ENCODE results near the gene ANXA2R.
A peak's percentile ranks its signal among the peaks of the same experiment; 100 is the strongest.
"Not testable (repeated sequence)": the region's sequence is repeated elsewhere in the genome, so short reads cannot be mapped to it uniquely, and the experiment has no call there.

ANXA2R gene, protein sequence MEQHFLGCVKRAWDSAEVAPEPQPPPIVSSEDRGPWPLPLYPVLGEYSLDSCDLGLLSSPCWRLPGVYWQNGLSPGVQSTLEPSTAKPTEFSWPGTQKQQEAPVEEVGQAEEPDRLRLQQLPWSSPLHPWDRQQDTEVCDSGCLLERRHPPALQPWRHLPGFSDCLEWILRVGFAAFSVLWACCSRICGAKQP

GRCh38 chr5:43040287-43041098, at the start of gene ANXA2R:
Gene ANXA2R, minus strand, starts transcription at chr5:43040319. Its CDS starts 273 bp downstream, at chr5:43040046.
- no peaks in the 10 kb centered on the region for H3K9me3 ChIP-seq (ENCODE audit: control insufficient read depth, low read depth, low read length)
- H3K27me3 ChIP-seq (ENCODE audit: control insufficient read depth, insufficient read depth, low read length), result peaks cover 95% of the 10 kb centered on the region
- no peak within 1 kb of the TSS for H3K27ac ChIP-seq (ENCODE audit: low read length)
- peak within 1 kb of the TSS; percentile 62 for H3K4me3 ChIP-seq (ENCODE audit: low read length)
- H3K9ac ChIP-seq (ENCODE audit: low read length), result no peak within 1 kb of the TSS
- H3K36me3 ChIP-seq (ENCODE audit: control insufficient read depth, low read depth, low read length), result no peaks in the 10 kb centered on the region
- peaks cover 29% of the 10 kb centered on the region for H3K4me1 ChIP-seq (ENCODE audit: control insufficient read depth, low read depth, low read length)

GRCh38 chr5:43086118-43086908, 46.2 kb upstream of the ANXA2R start:
- H3K27me3 ChIP-seq (ENCODE audit: control insufficient read depth, insufficient read depth, low read length); H3K9ac ChIP-seq (ENCODE audit: low read length): not testable (repeated sequence)

GRCh38 chr5:43085453-43085852, 45.3 kb upstream of the ANXA2R start:
- Histone ChIP-seq H3K36me3 (ENCODE audit: control insufficient read depth, low read depth, low read length) (no peaks in the 10 kb centered on the region), H3K27ac (ENCODE audit: low read length) (no peak overlapping the region), H3K4me3 (ENCODE audit: low read length) (no peak overlapping the region), H3K4me1 (ENCODE audit: control insufficient read depth, low read depth, low read length) (no peaks in the 10 kb centered on the region), H3K9ac (ENCODE audit: low read length) (no peak overlapping the region), H3K27me3 (ENCODE audit: control insufficient read depth, insufficient read depth, low read length) (no peaks in the 10 kb centered on the region), H3K9me3 (ENCODE audit: control insufficient read depth, low read depth, low read length) (peaks cover 4% of the 10 kb centered on the region)

More at GRCh38 chr5:43086118-43086908, 46.2 kb upstream of the ANXA2R start:
- H3K4me3 ChIP-seq (ENCODE audit: low read length); H3K9me3 ChIP-seq (ENCODE audit: control insufficient read depth, low read depth, low read length); H3K36me3 ChIP-seq (ENCODE audit: control insufficient read depth, low read depth, low read length); H3K27ac ChIP-seq (ENCODE audit: low read length); H3K4me1 ChIP-seq (ENCODE audit: control insufficient read depth, low read depth, low read length): not testable (repeated sequence)

DNA sequence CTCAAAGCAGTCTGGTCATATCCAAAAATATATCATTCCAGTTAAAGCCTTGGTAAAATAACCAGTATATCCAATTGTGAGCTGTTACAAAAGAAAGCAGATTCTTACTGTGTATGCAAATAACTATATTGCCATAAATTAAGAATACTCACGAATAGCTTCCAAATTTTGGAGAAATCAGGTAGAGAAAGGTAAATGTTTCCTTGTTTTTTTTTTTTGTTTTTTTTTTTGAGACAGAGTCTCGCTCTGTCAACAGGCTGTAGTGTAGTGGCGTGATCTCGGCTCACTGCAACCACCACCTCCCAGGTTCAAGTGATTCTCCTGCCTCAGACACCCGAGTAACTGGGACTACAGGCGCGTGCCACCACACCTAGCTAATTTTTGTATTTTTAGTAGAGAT, 44.3 kb upstream of the ANXA2R start:
- not testable (repeated sequence) for H3K27me3 ChIP-seq (ENCODE audit: control insufficient read depth, insufficient read depth, low read length); H3K4me3 ChIP-seq (ENCODE audit: low read length); H3K4me1 ChIP-seq (ENCODE audit: control insufficient read depth, low read depth, low read length); H3K9ac ChIP-seq (ENCODE audit: low read length); H3K9me3 ChIP-seq (ENCODE audit: control insufficient read depth, low read depth, low read length); H3K27ac ChIP-seq (ENCODE audit: low read length); H3K36me3 ChIP-seq (ENCODE audit: control insufficient read depth, low read depth, low read length)

- H3K4me3 ChIP-seq (ENCODE audit: low read length); H3K36me3 ChIP-seq (ENCODE audit: control insufficient read depth, low read depth, low read length); H3K27me3 ChIP-seq (ENCODE audit: control insufficient read depth, insufficient read depth, low read length); H3K4me1 ChIP-seq (ENCODE audit: control insufficient read depth, low read depth, low read length); H3K27ac ChIP-seq (ENCODE audit: low read length); H3K9me3 ChIP-seq (ENCODE audit: control insufficient read depth, low read depth, low read length); H3K9ac ChIP-seq (ENCODE audit: low read length): not testable (repeated sequence)
Observed at GRCh38 chr5:43081345-43081744, 41.2 kb upstream of the ANXA2R start.

DNA sequence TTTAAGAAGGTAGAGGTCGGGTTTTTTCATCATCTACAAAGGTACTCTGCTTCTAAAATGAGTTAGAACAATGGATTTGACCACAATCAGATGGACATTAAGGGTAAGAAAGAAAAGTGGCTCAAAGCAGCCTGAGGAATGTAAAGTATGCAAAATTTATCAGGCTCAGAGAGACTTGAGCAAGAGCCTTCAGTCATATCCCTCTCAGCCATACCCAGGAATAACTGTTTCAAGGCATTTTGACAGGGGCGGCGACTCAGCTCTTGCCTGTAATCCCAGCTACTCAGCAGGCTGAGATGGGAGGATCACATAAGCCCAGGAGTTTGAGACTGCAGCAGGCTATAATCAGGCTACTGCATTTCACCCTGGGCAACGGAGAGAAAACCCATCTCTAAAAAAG, 38.8 kb upstream of the ANXA2R start:
- no peaks in the 10 kb centered on the region for H3K9me3 ChIP-seq (ENCODE audit: control insufficient read depth, low read depth, low read length)
- no peak overlapping the region for H3K9ac ChIP-seq (ENCODE audit: low read length)
- no peaks in the 10 kb centered on the region for H3K4me1 ChIP-seq (ENCODE audit: control insufficient read depth, low read depth, low read length)
- H3K36me3 ChIP-seq (ENCODE audit: control insufficient read depth, low read depth, low read length), result no peaks in the 10 kb centered on the region
- no peak overlapping the region for H3K27ac ChIP-seq (ENCODE audit: low read length)
- H3K4me3 ChIP-seq (ENCODE audit: low read length), result no peak overlapping the region
- no peaks in the 10 kb centered on the region for H3K27me3 ChIP-seq (ENCODE audit: control insufficient read depth, insufficient read depth, low read length)

- not testable (repeated sequence) for H3K36me3 ChIP-seq (ENCODE audit: control insufficient read depth, low read depth, low read length); H3K9ac ChIP-seq (ENCODE audit: low read length); H3K9me3 ChIP-seq (ENCODE audit: control insufficient read depth, low read depth, low read length); H3K27me3 ChIP-seq (ENCODE audit: control insufficient read depth, insufficient read depth, low read length); H3K4me3 ChIP-seq (ENCODE audit: low read length); H3K27ac ChIP-seq (ENCODE audit: low read length); H3K4me1 ChIP-seq (ENCODE audit: control insufficient read depth, low read depth, low read length)
Observed at GRCh38 chr5:43077446-43078191, 37.5 kb upstream of the ANXA2R start.

- Histone ChIP-seq H3K36me3 (ENCODE audit: control insufficient read depth, low read depth, low read length) (no peaks in the 10 kb centered on the region), H3K4me1 (ENCODE audit: control insufficient read depth, low read depth, low read length) (no peaks in the 10 kb centered on the region), H3K4me3 (ENCODE audit: low read length) (no peak overlapping the region), H3K9ac (ENCODE audit: low read length) (no peak overlapping the region), H3K27me3 (ENCODE audit: control insufficient read depth, insufficient read depth, low read length) (no peaks in the 10 kb centered on the region), H3K27ac (ENCODE audit: low read length) (no peak overlapping the region), H3K9me3 (ENCODE audit: control insufficient read depth, low read depth, low read length) (no peaks in the 10 kb centered on the region)
Observed at GRCh38 chr5:43075319-43076293, 35.5 kb upstream of the ANXA2R start.

GRCh38 chr5:43074987-43075318, 34.8 kb upstream of the ANXA2R start:
- no peaks in the 10 kb centered on the region for H3K36me3 ChIP-seq (ENCODE audit: control insufficient read depth, low read depth, low read length)
- no peaks in the 10 kb centered on the region for H3K4me1 ChIP-seq (ENCODE audit: control insufficient read depth, low read depth, low read length)
- H3K27ac ChIP-seq (ENCODE audit: low read length), result no peak overlapping the region
- no peak overlapping the region for H3K4me3 ChIP-seq (ENCODE audit: low read length)
- H3K27me3 ChIP-seq (ENCODE audit: control insufficient read depth, insufficient read depth, low read length), result no peaks in the 10 kb centered on the region
- H3K9me3 ChIP-seq (ENCODE audit: control insufficient read depth, low read depth, low read length), result no peaks in the 10 kb centered on the region
- H3K9ac ChIP-seq (ENCODE audit: low read length), result no peak overlapping the region

- Histone ChIP-seq H3K36me3 (ENCODE audit: control insufficient read depth, low read depth, low read length) (no peaks in the 10 kb centered on the region), H3K27me3 (ENCODE audit: control insufficient read depth, insufficient read depth, low read length) (no peaks in the 10 kb centered on the region), H3K4me3 (ENCODE audit: low read length) (no peak overlapping the region), H3K9me3 (ENCODE audit: control insufficient read depth, low read depth, low read length) (no peaks in the 10 kb centered on the region), H3K27ac (ENCODE audit: low read length) (no peak overlapping the region), H3K4me1 (ENCODE audit: control insufficient read depth, low read depth, low read length) (no peaks in the 10 kb centered on the region), H3K9ac (ENCODE audit: low read length) (no peak overlapping the region)
Observed at GRCh38 chr5:43073597-43074546, 33.8 kb upstream of the ANXA2R start.
